MV-4-11 (cell line): ENCODE data around the gene POLD1.

Experiments
- DNase-seq: peaks from one replicate; lab custom pipeline; 2025; lab: John Stamatoyannopoulos, UW

POLD1 gene

GRCh38 chr19:50466706-50467039 is 82.5 kb downstream of the POLD1 start:
- no peak for DNase-seq

DNA sequence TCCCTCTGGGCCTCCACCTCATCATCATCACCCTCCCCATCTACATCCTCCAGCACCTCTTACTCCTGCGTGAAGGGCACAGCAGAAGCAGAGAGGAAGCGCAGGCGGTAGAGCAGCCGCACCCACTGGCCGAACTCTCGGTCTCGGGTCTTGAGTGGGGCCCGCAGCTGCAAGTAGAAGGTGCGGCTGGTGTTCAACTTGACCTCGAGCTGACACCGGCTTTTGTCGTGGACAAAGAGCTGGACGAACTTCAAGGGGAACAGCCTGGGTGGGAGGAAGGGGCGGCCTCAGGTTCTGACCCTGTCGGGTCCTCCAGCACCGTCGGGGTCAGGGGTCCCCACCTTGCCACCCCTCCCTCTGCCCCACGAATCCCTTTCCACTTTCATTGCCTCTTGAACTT is 83.4 kb downstream of the POLD1 start:
- no peak for DNase-seq
